Thoracic aorta (tissue), 2 donors: ENCODE measurements around the gene PCK1. TPM values are rescaled to one million over a fixed set of nuclear protein-coding genes. Genes with fewer than 3 reads are reported as not detected.

ENCODE experiments used
- ATAC-seq: fragments of 150-250 bp; one replicate; pipeline ENCODE4 v1.8.0; 2017; ENCODE audit warnings: low read depth; ENCODE audit not compliant: insufficient number of reproducible peaks, low FRiP score
- DNase-seq: peaks from one replicate; pipeline ENCODE4 v3.0.0-alpha.2; 2020; ENCODE audit warnings: low spot score
- H3K27ac ChIP-seq, 2 donors: fragments of 200-600 bp; sonication (generic); 1 replicate in 1 of 2; 2 replicates in 1 of 2; pipeline ENCODE4 v1.5.1; 2016; ENCODE audit warnings: mild to moderate bottlenecking in 2 of 2, moderate library complexity in 2 of 2
- H3K27me3 ChIP-seq: fragments of 200-600 bp; sonication (generic); replicated peaks from 2 replicates; pipeline ENCODE4 v1.6.0; 2016; ENCODE audit warnings: mild to moderate bottlenecking; ENCODE audit not compliant: insufficient read depth
- H3K36me3 ChIP-seq: fragments of 200-600 bp; sonication (generic); one replicate; pipeline ENCODE4 v1.5.1; 2016
- H3K4me1 ChIP-seq, 2 donors: fragments of 200-600 bp; sonication (generic); 1 replicate in 1 of 2; 2 replicates in 1 of 2; pipeline versions ENCODE4 v1.5.1 to v1.6.0; 2016; ENCODE audit warnings: low read depth in 2 of 2, mild to moderate bottlenecking in 1 of 2; ENCODE audit not compliant: control insufficient read depth in 1 of 2
- H3K4me3 ChIP-seq: fragments of 200-600 bp; sonication (generic); 2 replicates; pipeline ENCODE4 v1.5.1; 2016; ENCODE audit warnings: mild to moderate bottlenecking
- H3K9me3 ChIP-seq: fragments of 200-600 bp; sonication (generic); 2 replicates; pipeline ENCODE4 v1.5.1; 2016
- total RNA-seq, 2 donors: library from RNA; depleted of rRNA; stranded (reverse); fragments of >200 nt; gene quantifications; one replicate each; pipeline versions ENCODE4 v1.1.0 to v1.2.3, GENCODE V29; 2016
- TF ChIP-seq, protein P1 (sequence below): fragments of 200-600 bp; sonication (generic); IDR thresholded peaks from one replicate; pipeline ENCODE4 v1.5.1; 2019; ENCODE audit warnings: antibody characterized with exemption

PCK1 gene
- total RNA-seq, 2 donors from 2014 or later = 0.56 to 4.2 TPM

- TF ChIP-seq, protein P1, sequence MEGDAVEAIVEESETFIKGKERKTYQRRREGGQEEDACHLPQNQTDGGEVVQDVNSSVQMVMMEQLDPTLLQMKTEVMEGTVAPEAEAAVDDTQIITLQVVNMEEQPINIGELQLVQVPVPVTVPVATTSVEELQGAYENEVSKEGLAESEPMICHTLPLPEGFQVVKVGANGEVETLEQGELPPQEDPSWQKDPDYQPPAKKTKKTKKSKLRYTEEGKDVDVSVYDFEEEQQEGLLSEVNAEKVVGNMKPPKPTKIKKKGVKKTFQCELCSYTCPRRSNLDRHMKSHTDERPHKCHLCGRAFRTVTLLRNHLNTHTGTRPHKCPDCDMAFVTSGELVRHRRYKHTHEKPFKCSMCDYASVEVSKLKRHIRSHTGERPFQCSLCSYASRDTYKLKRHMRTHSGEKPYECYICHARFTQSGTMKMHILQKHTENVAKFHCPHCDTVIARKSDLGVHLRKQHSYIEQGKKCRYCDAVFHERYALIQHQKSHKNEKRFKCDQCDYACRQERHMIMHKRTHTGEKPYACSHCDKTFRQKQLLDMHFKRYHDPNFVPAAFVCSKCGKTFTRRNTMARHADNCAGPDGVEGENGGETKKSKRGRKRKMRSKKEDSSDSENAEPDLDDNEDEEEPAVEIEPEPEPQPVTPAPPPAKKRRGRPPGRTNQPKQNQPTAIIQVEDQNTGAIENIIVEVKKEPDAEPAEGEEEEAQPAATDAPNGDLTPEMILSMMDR = no peak
- H3K36me3 ChIP-seq = no peaks in the 10 kb centered on the region
- H3K4me1 ChIP-seq = peaks cover 0 to 4% of the 10 kb centered on the region in 2 donors
- H3K27me3 ChIP-seq = no peaks in the 10 kb centered on the region
- no peak for ATAC-seq
- no peak overlapping the region for H3K27ac ChIP-seq
- DNase-seq = no peak
- no peaks in the 10 kb centered on the region for H3K9me3 ChIP-seq
- no peak overlapping the region for H3K4me3 ChIP-seq
Observed at GRCh38 chr20:57589123-57589727, 28.3 kb downstream of the PCK1 start.

GRCh38 chr20:57589728-57590484, 29.0 kb downstream of the PCK1 start:
- no peak overlapping the region for H3K27ac ChIP-seq
- no peaks in the 10 kb centered on the region for H3K9me3 ChIP-seq
- TF ChIP-seq, protein P1 = no peak
- H3K4me1 ChIP-seq = peaks cover 0 to 4% of the 10 kb centered on the region in 2 donors
- DNase-seq = no peak
- no peaks in the 10 kb centered on the region for H3K27me3 ChIP-seq
- ATAC-seq = no peak
- H3K36me3 ChIP-seq = no peaks in the 10 kb centered on the region
- no peak overlapping the region for H3K4me3 ChIP-seq

GRCh38 chr20:57590485-57591288, 29.8 kb downstream of the PCK1 start:
- Histone ChIP-seq H3K4me1 (peaks cover 0 to 4% of the 10 kb centered on the region in 2 donors), H3K27ac (no peak overlapping the region), H3K36me3 (no peaks in the 10 kb centered on the region), H3K27me3 (no peaks in the 10 kb centered on the region), H3K9me3 (no peaks in the 10 kb centered on the region), H3K4me3 (no peak overlapping the region)
- no peak for ATAC-seq
- TF ChIP-seq, protein P1 = no peak
- DNase-seq = no peak

- H3K36me3 ChIP-seq = no peaks in the 10 kb centered on the region
- peaks cover 0 to under 1% of the 10 kb centered on the region in 2 donors for H3K4me1 ChIP-seq
- no peak overlapping the region for H3K27ac ChIP-seq
- ATAC-seq = no peak
- no peaks in the 10 kb centered on the region for H3K9me3 ChIP-seq
- no peak for DNase-seq
- no peaks in the 10 kb centered on the region for H3K27me3 ChIP-seq
- TF ChIP-seq, protein P1 = no peak
- no peak overlapping the region for H3K4me3 ChIP-seq
Observed at GRCh38 chr20:57591289-57592229, 30.6 kb downstream of the PCK1 start.
